Hepatocyte (in vitro differentiated cells): ENCODE results near the gene PSME4.

Experiments
- CTCF ChIP-seq: fragments of 200-600 bp; sonication (generic); IDR thresholded peaks from 2 replicates; pipeline ENCODE4 v1.5.1; 2016; ENCODE audit warnings: antibody characterized with exemption, mild to moderate bottlenecking; ENCODE audit not compliant: poor library complexity
- EZH2 ChIP-seq: fragments of 200-600 bp; sonication (generic); IDR thresholded peaks from 2 replicates; pipeline ENCODE4 v1.6.1; 2016; ENCODE audit warnings: antibody characterized with exemption, mild to moderate bottlenecking, borderline replicate concordance

GRCh38 chr2:53884883-53885282 is 85.9 kb downstream of the PSME4 start:
- TF ChIP-seq CTCF (no peak), EZH2 (no peak)
